Keratinocyte (primary cell): Measurements from ENCODE around the gene CCNK. TPM values are rescaled to one million over a fixed set of nuclear protein-coding genes. Genes with fewer than 3 reads are reported as not detected.

ENCODE experiments used
- DNase-seq: peaks from one replicate; pipeline ENCODE4 v3.0.0-alpha.2; 2011; ENCODE audit warnings: low read depth, missing footprints, low spot score
- FAIRE-seq: peaks from 2 replicates; lab custom pipeline; 2011; peaks lifted over from hg19 to GRCh38; lab: Jason Lieb, UNC
- H2AFZ ChIP-seq: 2 replicates; pipeline ENCODE4 v1.6.0; 2012; ENCODE audit warnings: low read length, control low read depth, inconsistent platforms; ENCODE audit not compliant: control insufficient read depth
- H3K27ac ChIP-seq: 2 replicates; pipeline ENCODE4 v1.5.1; 2011; ENCODE audit warnings: low read length; ENCODE audit not compliant: control insufficient read depth, insufficient read depth
- H3K27me3 ChIP-seq: 3 replicates; pipeline ENCODE4 v1.6.0; 2011; ENCODE audit warnings: low read length; ENCODE audit not compliant: control insufficient read depth, insufficient read depth; ENCODE audit errors: extremely low read depth
- H3K36me3 ChIP-seq, 2 experiments: 2 replicates in 1 of 2; 3 replicates in 1 of 2; pipeline ENCODE4 v1.5.1; 2011; ENCODE audit warnings: low read length in 2 of 2, mild to moderate bottlenecking in 1 of 2; ENCODE audit not compliant: control insufficient read depth in 2 of 2, insufficient read depth in 2 of 2; ENCODE audit errors: extremely low read depth in 1 of 2
- H3K4me1 ChIP-seq: 3 replicates; pipeline ENCODE4 v1.5.1; 2011; ENCODE audit warnings: low read length; ENCODE audit not compliant: control insufficient read depth, insufficient read depth; ENCODE audit errors: extremely low read depth
- H3K4me2 ChIP-seq: 3 replicates; pipeline ENCODE4 v1.6.0; 2011; ENCODE audit warnings: low read depth, low read length; ENCODE audit not compliant: control insufficient read depth, insufficient read depth; ENCODE audit errors: extremely low read depth
- H3K4me3 ChIP-seq, 3 experiments: fragments of 200-600 bp in 1 of 3; sonication (generic) in 1 of 3; 2 replicates in 2 of 3; 3 replicates in 1 of 3; pipeline ENCODE4 v1.5.1; 2011 to 2016; ENCODE audit warnings: low read length in 3 of 3, mild to moderate bottlenecking in 3 of 3, control low read depth in 2 of 3, inconsistent platforms in 1 of 3, low read depth in 1 of 3, mixed read lengths in 1 of 3, mixed run types in 1 of 3, moderate library complexity in 1 of 3; ENCODE audit not compliant: control insufficient read depth in 2 of 3, insufficient read depth in 2 of 3; ENCODE audit errors: extremely low read depth in 1 of 3
- H3K79me2 ChIP-seq: 2 replicates; pipeline ENCODE4 v1.6.0; 2012; ENCODE audit warnings: low read length; ENCODE audit not compliant: control insufficient read depth, insufficient read depth
- H3K9ac ChIP-seq: 3 replicates; pipeline ENCODE4 v1.6.0; 2011; ENCODE audit warnings: low read length; ENCODE audit not compliant: control insufficient read depth, insufficient read depth; ENCODE audit errors: extremely low read depth
- H3K9me1 ChIP-seq: 3 replicates; pipeline ENCODE4 v1.6.0; 2011; ENCODE audit warnings: low read length; ENCODE audit not compliant: control insufficient read depth, insufficient read depth; ENCODE audit errors: extremely low read depth
- H3K9me3 ChIP-seq: 2 replicates; pipeline ENCODE4 v1.5.1; 2012; ENCODE audit warnings: low read depth, low read length; ENCODE audit not compliant: control insufficient read depth
- H4K20me1 ChIP-seq: 3 replicates; pipeline ENCODE4 v1.6.0; 2011; ENCODE audit warnings: low read length; ENCODE audit not compliant: control insufficient read depth, insufficient read depth; ENCODE audit errors: extremely low read depth
- CTCF ChIP-seq, 3 experiments: IDR thresholded peaks in 1 of 3; conservative IDR thresholded peaks in 1 of 3; optimal IDR thresholded peaks in 1 of 3; 2 replicates in 2 of 3; 3 replicates in 1 of 3; pipeline versions ENCODE3 to v1.5.1; 2011; ENCODE audit warnings: low read length in 3 of 3, mild to moderate bottlenecking in 3 of 3, moderate library complexity in 2 of 3, control low read depth in 1 of 3, inconsistent platforms in 1 of 3; ENCODE audit not compliant: insufficient read depth in 2 of 3; ENCODE audit errors: extremely low read depth in 1 of 3
- EZH2 ChIP-seq: IDR thresholded peaks from one replicate; pipeline ENCODE4 v1.6.1; 2012; ENCODE audit warnings: inconsistent platforms, mild to moderate bottlenecking, low read length, moderate library complexity
- dilution Hi-C: fragments of 300-500 bp; cut with MboI; formaldehyde crosslinking; loops from one replicate; pipeline ENCODE4 v1.7.0; 2020; ENCODE audit warnings: low sequenced_read_pairs; ENCODE audit not compliant: extremely low pct_ligation_motif_present
- polyA plus RNA-seq, 5 experiments: library from polyadenylated mRNA; depleted of rRNA in 3 of 5; stranded (reverse) in 3 of 5; stranded (forward) in 1 of 5; unstranded in 1 of 5; fragments of >200 nt; gene quantifications; 1 replicate in 1 of 5; 2 replicates in 3 of 5; 3 replicates in 1 of 5; pipeline versions ENCODE4 v1.2.1 to v1.2.3, GENCODE V29; 2011 to 2012; ENCODE audit warnings: missing spikeins in 2 of 5, low read depth in 1 of 5, low replicate concordance in 1 of 5

The CCNK gene
- polyA plus RNA-seq, 1 donor (not counting 4 experiments of a cell fraction or from before 2014, with no cell fraction given) = 12.8 TPM

- H3K4me2 ChIP-seq = peak overlapping the region; percentile 58
- no peak overlapping the region for H2AFZ ChIP-seq
- H3K9ac ChIP-seq = peak overlapping the region; percentile 6
- FAIRE-seq (peak; percentile 41), DNase-seq (no peak)
- H3K36me3 ChIP-seq = peaks cover 0 to 9% of the 10 kb centered on the region in 2 experiments
- H3K27me3 ChIP-seq = no peaks in the 10 kb centered on the region
- H3K9me3 ChIP-seq = no peaks in the 10 kb centered on the region
- H3K9me1 ChIP-seq = peaks cover 8% of the 10 kb centered on the region
- H3K4me1 ChIP-seq = peaks cover 23% of the 10 kb centered on the region
- no peak overlapping the region for H3K27ac ChIP-seq
- H3K79me2 ChIP-seq = peaks cover 70% of the 10 kb centered on the region
- peaks cover 15% of the 10 kb centered on the region for H4K20me1 ChIP-seq
- no peak overlapping the region for H3K4me3 ChIP-seq
- dilution Hi-C loops = no loop called here
- no peak for TF ChIP-seq CTCF (optimal IDR thresholded peaks at IDR 0.05 in 1 of 3, IDR thresholded peaks at IDR 0.05 in 1 of 3, conservative IDR thresholded peaks at IDR 0.05 in 1 of 3; ENCODE audit: extremely low read depth in 1 of 3, insufficient read depth in 2 of 3, low read length in 3 of 3)
- TF ChIP-seq EZH2 = no peak
These were observed 56.2 kb downstream of the CCNK start for GRCh38 chr14:99537399-99537798.

GRCh38 chr14:99538275-99538674 lies 57.1 kb downstream of the CCNK start:
- Histone ChIP-seq H3K27ac (no peak overlapping the region), H3K4me3 (no peak overlapping the region), H3K9ac (no peak overlapping the region), H3K9me1 (peaks cover 8% of the 10 kb centered on the region), H2AFZ (no peak overlapping the region), H3K4me1 (peaks cover 25% of the 10 kb centered on the region), H4K20me1 (peaks cover 22% of the 10 kb centered on the region), H3K4me2 (no peak overlapping the region), H3K79me2 (peaks cover 76% of the 10 kb centered on the region), H3K9me3 (no peaks in the 10 kb centered on the region), H3K36me3 (peaks cover 0 to 8% of the 10 kb centered on the region in 2 experiments), H3K27me3 (no peaks in the 10 kb centered on the region)
- TF ChIP-seq CTCF (optimal IDR thresholded peaks at IDR 0.05 in 1 of 3, IDR thresholded peaks at IDR 0.05 in 1 of 3, conservative IDR thresholded peaks at IDR 0.05 in 1 of 3; ENCODE audit: extremely low read depth in 1 of 3, insufficient read depth in 2 of 3, low read length in 3 of 3) = no peak
- TF ChIP-seq EZH2 = no peak
- no peak for DNase-seq
- dilution Hi-C loops = no loop called here
- no peak for FAIRE-seq
